ENCODE results near the gene NPR2.

The NPR2 gene

GRCh38 chr9:35791297-35791921 lies at the start of gene NPR2:
Gene NPR2 (plus strand): TSS chr9:35791591. CDS start chr9:35792409, 818 bp downstream.
- no peak for DNase-seq (ENCODE audit: low read depth)

- DNase-seq (ENCODE audit: low read depth): no peak
Observed at GRCh38 chr9:35741740-35742139, 49.7 kb upstream of the NPR2 start.

- DNase-seq (ENCODE audit: low read depth): no peak
Observed at GRCh38 chr9:35743452-35743851, 47.9 kb upstream of the NPR2 start.

GRCh38 chr9:35743880-35744518 lies 47.4 kb upstream of the NPR2 start:
- DNase-seq (ENCODE audit: low read depth): no peak

GRCh38 chr9:35745569-35745968 lies 45.8 kb upstream of the NPR2 start:
- DNase-seq (ENCODE audit: low read depth): no peak

GRCh38 chr9:35746583-35746982 lies 44.8 kb upstream of the NPR2 start:
- no peak for DNase-seq (ENCODE audit: low read depth)

- DNase-seq (ENCODE audit: low read depth): no peak
Observed at GRCh38 chr9:35748242-35748857, 43.0 kb upstream of the NPR2 start.

GRCh38 chr9:35748858-35749514 lies 42.4 kb upstream of the NPR2 start, which contains the start of the genes GBA2 and RGP1:
Gene GBA2 (minus strand): TSS chr9:35749228. CDS start chr9:35748704, 524 bp downstream.
Gene RGP1 (plus strand): TSS chr9:35749287. CDS start chr9:35749756, 469 bp downstream.
- peak; percentile 38 for DNase-seq (ENCODE audit: low read depth)

- peak; percentile 33 for DNase-seq (ENCODE audit: low read depth)
Observed at GRCh38 chr9:35749515-35750255, 41.7 kb upstream of the NPR2 start.

- DNase-seq (ENCODE audit: low read depth): no peak
Observed at GRCh38 chr9:35750256-35750531, 41.2 kb upstream of the NPR2 start.

- DNase-seq (ENCODE audit: low read depth): no peak
Observed at GRCh38 chr9:35753466-35753865, 37.9 kb upstream of the NPR2 start.

GRCh38 chr9:35754264-35754663 lies 37.1 kb upstream of the NPR2 start, which contains the start of gene MSMP:
Gene MSMP (minus strand): TSS chr9:35754276. CDS start chr9:35754129, 147 bp downstream.
- no peak for DNase-seq (ENCODE audit: low read depth)

GRCh38 chr9:35755071-35755470 lies 36.3 kb upstream of the NPR2 start:
- no peak for DNase-seq (ENCODE audit: low read depth)

GRCh38 chr9:35756275-35757225 lies 34.8 kb upstream of the NPR2 start:
- DNase-seq (ENCODE audit: low read depth): peak; percentile 73

GRCh38 chr9:35757226-35757891 lies 34.0 kb upstream of the NPR2 start:
- no peak for DNase-seq (ENCODE audit: low read depth)

- DNase-seq (ENCODE audit: low read depth): no peak
Observed at GRCh38 chr9:35757892-35758275, 33.5 kb upstream of the NPR2 start.

GRCh38 chr9:35758475-35759050 lies 32.8 kb upstream of the NPR2 start:
- DNase-seq (ENCODE audit: low read depth): no peak

- no peak for DNase-seq (ENCODE audit: low read depth)
Observed at GRCh38 chr9:35759795-35760194, 31.6 kb upstream of the NPR2 start.

GRCh38 chr9:35760651-35761050 lies 30.7 kb upstream of the NPR2 start:
- no peak for DNase-seq (ENCODE audit: low read depth)

GRCh38 chr9:35763181-35763580 lies 28.2 kb upstream of the NPR2 start:
- DNase-seq (ENCODE audit: low read depth): no peak
